Lung microvascular endothelial cell (primary cell): ENCODE measurements around the gene PLA2G2F. TPM values are rescaled to one million over a fixed set of nuclear protein-coding genes. Genes with fewer than 3 reads are reported as not detected.

Experiments used
- DNase-seq, 2 donors: peaks; one replicate each; pipeline versions ENCODE4 v3.0.0 to v3.0.0-alpha.2; 2010; ENCODE audit warnings: low read depth in 2 of 2
- total RNA-seq: library from RNA; depleted of rRNA; stranded (reverse); fragments of >200 nt; gene quantifications from 2 replicates; pipeline ENCODE4 v1.2.1, GENCODE V29; 2014

Gene PLA2G2F
- total RNA-seq, 1 donor from 2014 or later, result not detected

DNA sequence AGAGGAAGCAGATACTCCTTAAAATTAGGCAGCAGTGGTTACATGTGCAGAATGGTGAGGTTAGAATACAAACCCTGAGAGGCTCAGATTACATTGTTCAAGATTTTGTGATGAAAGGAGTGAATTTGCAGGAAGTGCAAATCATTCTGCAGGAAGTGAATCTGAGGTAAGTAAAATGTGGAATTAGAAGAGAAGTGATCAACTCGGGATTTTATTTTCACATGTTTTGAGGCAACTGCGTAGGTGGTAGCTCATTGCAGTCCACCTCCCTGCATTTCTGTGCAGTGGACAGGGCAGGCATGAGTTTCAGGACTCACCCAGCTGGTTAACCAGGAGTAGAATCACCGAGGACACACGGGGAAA lies 49.3 kb downstream of the PLA2G2F start:
- no peak for DNase-seq

DNA sequence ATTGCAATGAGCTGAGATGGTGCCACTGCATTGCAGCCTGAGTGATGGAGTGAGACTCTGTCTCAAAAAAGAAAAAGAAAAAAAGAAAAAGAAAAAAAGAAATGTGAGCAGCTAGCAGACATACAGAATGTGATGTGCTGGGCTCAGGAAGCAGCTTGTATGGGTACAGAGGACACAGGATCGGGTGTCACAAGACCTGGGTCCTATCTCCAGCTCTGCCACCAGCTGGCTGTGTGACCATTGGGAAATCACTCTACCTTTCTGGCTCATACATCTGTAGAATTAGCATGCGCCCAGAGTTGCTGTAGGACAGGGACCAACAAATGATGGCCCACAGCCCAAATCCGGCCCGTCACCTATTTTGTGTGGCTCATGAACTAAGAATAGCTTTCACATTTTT lies 50.5 kb downstream of the PLA2G2F start:
- DNase-seq, result no peak

DNA sequence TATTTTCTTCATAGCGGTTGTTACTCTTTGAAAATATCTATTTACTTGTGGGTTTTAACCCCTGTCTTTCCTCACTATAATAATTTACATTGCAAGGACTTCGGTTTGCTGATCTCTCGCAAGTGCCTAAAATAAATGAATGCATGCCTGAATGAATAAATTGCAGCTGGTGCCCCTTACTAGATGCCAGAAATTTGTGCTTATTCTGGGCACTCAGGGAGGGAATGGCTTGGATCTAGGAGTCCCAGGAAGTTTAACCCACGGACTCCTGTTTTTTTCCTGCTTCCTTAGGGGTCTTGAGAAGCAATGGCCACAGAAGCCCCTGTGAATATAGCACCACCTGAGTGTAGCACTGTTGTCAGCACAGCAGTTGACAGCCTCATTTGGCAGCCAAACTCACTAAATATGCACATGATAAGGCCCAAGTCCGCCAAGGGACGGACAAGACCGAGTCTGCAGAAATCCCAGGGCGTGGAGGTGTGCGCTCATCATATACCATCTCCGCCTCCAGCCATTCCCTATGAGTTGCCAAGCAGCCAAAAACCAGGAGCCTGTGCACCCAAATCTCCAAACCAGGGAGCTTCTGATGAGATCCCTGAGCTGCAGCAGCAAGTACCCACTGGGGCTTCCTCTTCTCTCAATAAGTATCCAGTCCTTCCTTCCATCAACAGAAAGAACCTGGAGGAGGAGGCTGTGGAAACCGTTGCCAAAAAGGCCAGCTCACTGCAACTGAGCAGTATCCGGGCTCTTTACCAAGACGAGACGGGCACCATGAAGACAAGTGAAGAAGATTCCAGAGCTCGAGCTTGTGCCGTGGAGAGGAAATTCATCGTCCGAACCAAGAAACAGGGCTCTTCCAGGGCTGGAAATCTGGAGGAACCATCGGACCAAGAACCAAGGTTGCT lies 51.4 kb downstream of the PLA2G2F start:
- DNase-seq, result no peak

DNA sequence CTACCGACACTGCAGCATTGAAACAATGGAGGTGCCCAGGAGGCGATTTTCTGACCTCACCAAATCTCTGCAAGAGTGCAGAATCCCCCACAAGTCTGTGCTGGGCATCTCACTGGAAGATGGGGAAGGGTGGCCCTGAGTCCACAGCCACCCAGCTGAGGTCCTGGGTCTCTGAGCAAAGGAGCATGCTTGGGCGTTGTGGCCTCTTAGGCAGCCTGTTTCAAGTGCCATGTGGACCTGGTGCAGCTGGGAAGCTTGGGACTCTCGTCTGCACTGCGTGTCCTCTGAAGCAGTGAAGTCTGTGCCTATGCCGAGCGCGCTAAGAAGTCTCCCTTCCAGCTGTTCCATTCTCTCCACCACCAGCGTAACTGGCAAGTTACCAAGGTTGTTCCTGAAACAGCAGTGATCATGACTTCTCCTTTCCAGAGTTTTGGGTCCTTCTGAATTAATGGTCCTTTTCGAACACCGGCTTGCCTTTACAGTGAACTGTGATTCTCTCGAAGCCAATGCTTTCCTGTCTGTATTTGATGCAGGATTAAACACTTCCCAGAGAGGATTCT lies 52.2 kb downstream of the PLA2G2F start:
- no peak for DNase-seq

DNA sequence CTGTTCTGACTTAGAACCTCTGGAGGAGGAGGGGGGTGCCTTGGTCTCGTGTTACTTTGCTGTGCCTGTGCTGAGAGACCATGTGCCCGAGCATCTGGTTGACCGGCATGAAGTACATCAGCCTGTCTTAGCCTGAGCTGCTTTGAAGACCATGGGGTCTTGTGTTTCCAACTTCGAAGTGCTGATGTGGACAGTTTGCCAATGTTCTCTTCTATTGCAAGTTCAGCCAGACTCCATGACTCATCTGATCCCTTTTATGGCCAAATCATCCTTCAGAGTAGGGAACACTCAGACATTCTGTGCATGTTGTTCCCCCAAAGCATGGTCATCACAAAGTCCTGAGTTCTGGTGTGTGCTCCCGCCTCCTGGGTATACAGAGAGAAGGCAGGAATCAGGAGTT lies 53.2 kb downstream of the PLA2G2F start:
- no peak for DNase-seq

DNA sequence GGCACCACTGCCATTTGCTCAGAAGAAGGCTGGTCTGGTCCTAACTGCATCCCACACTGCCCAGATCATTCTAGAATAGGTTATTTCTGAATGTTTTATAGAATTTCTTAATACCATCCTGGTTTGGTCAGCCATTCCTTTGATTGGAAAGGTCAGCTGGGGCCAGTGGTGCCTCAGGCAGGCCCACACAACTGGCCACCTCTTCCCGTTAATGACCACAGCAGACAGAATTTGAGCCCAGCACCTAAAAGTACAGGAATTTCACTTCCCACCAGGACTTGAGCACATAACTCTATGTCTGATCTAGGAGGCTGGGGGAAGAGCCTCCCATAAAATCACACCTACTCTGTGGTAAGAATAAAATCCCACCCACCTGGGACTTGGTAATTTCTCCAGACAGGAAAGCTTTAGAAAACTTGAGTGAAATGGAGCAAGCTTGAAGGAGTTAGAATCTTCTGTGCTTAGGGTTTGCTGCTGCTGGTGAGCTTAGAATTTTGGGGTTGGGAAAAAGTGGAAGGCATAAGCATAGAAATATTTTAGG lies 53.8 kb downstream of the PLA2G2F start:
- DNase-seq, result no peak

DNA sequence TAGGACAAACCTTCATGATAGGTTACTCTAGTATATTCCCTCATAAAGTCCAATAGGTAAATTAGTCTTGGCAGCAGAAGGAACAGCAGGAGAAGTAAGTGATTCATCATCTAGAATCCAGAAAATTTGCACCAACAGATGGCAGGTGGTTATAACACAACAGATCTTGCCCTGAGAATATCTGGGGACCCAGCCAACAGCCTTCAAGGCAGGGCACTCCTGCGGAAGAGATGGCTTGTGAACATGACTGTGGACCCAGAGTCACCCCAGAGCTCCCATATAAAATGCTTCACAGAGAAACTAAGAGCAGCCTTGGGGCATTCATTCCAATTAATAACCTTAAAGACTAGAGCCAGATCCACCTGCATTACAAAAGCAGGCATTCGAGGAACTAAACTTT lies 55.1 kb downstream of the PLA2G2F start:
- no peak for DNase-seq

DNA sequence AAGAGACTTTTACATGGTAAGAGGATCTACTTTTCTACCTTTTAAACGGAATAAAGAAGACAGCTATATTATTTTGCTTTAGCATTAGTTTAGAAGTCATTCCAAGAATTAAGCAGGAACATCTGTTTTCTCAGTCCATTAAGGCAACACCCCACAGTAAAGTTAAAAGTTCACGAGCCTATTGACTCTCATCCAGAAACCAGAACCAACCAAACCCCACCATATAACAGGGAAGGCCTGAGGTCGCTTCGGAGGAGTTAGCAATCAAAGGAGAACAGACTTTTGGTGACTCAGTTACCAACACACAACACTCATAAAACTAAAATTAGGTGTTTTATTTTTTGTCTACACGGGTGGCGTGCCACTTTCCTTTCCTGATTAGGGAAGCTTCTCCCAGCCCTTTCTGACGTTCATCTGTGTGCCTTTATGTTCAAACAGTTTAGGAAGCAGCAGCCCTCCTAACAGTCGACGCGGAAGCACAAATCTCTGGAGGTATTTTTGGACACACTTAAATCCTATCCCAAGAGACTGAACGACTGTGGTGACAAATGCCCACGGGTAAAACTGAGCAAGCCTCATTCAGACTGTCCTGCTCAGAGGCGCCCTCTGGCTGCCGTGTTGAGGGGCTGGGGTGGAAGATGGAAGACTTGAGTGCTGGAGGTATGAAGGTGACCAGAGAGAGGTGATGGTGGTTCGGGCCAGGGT lies 55.8 kb downstream of the PLA2G2F start:
- peak; percentile 65 to 76 for DNase-seq

DNA sequence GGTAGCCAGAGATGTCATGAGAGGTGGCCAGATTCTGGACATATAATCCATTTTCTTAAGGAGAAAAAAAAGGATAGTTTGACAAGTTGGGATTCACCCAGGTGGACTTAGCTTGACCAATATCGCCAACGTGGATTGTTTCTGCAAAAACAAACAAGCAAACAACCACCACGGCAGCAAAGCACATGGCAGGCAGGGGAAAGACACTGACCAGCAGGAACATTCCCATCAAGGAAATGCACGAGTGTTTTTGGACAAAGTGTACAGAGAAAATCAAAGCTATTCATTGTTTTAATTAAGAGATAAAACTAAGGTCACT lies 56.3 kb downstream of the PLA2G2F start:
- no peak for DNase-seq

DNA sequence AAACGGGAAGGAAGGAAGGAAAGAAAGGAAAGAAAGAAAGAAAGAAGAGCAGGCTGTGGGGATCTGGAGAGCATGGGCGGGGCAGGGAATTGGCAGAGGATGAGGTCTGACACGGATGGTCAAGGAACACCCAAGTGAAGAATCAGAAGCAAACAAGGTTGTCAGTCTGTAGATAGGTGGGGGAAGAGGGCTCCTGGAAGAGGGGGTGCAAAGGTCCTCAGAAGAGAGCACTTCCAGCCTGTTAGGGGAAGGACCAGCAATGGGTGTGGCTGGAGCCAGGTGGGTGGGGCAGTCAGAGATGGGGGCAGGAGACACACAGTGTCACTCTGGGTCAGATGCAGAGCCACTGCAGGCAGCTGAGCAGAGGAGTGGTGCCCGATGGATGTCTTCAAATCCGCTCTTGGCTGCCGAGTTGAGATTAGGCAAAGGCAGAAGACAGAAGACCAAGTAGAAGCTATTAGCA lies 58.2 kb downstream of the PLA2G2F start:
- no peak for DNase-seq

DNA sequence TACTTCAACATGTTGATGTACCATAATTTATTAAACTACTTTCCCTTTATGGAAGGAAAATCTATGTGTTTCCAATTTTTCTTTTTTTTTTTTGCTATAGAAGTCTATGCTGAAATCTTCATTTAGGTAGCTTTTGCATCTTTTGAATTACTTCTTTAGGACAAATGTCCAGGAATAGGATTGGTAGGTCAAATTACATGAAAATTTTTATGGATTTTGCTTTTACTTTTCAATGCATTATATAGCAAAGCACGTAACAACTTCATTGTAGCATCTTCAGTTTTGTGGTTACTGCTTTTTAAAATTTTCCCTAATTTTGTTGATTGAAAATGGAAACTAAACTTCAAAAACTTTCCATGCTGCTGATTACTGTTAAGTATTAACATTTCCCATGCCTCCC lies 59.2 kb downstream of the PLA2G2F start:
- DNase-seq, result no peak

DNA sequence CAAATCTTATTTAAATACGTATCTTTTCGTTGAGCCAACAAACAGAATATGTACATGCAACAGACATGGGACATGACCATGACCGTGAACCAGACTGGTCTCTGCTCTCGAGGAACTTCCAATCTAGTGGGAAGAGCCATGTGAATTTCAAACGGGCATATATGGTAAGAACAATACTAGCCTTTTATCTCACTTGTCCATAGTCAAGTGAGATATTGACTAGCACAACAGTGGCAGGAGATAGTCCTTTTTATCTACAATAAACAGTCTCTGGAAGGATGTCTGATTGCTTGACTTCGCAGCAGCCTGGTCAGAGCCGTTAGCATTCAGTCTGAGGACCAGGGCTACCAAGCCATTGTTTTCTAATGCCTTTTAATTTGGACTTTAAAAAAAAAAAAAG lies 59.8 kb downstream of the PLA2G2F start:
- DNase-seq, result no peak

DNA sequence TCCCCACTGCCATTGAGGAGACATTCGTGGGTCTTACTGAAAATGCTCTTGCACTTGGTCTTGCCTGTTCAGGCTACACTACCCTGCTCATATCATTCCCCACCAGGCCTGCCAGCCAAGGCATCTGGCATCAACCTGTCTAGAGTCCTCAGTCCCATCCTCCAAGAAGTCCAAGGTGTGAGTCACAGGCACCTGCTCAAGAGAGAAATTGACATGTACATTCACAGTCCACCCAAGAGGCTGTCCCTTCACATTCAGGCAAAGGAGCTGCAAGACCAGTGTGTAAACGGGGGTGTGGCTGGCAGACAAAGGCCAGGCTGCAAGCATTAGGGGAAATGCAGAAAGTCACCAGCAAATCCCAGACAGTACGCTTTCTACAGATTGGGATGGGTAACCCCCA lies 60.3 kb downstream of the PLA2G2F start:
- DNase-seq, result no peak

DNA sequence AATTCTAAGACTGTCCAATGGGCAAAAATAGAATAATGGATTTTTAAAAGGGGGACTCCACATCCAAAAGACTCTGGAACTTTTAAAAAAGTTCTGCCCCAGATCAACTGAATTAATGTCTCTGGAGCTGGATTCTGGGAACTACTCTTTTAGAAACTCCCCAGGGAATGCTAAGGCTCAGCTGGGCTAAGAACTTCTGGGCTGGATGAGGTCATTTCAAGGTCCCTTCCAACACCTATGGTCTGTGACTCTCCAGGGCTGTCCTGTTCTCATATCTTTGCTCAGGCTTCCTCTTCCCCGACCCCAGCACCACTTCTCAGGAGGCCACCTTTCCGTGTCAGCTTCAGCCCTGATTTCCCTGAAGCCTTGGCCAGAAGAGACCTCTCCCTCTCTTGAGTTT lies 60.7 kb downstream of the PLA2G2F start:
- no peak for DNase-seq

Other genes with a start within 250 kb of the PLA2G2F start
- not detected in 2 replicates for gene PLA2G2E, start 215.7 kb upstream of the PLA2G2F start, total RNA-seq
- gene PLA2G2A, start 159.7 kb upstream of the PLA2G2F start, total RNA-seq, result not detected in 2 replicates
- under 0.01 and 0.44 TPM in 2 replicates for gene PLA2G5, start 69.1 kb upstream of the PLA2G2F start, total RNA-seq
- not detected in 2 replicates for gene PLA2G2D, start 19.8 kb upstream of the PLA2G2F start, total RNA-seq
- under 0.01 TPM in 1 of 2 replicates, not detected in the other for gene UBXN10, start 46.8 kb downstream of the PLA2G2F start, total RNA-seq
- gene PLA2G2C, start 47.2 kb downstream of the PLA2G2F start, total RNA-seq, result not detected in 2 replicates
- not detected in 2 replicates for gene VWA5B1, start 151.6 kb downstream of the PLA2G2F start, total RNA-seq